Sigmoid colon (tissue), 7 donors: ENCODE measurements around the gene AMOTL2. TPM values are rescaled to one million over a fixed set of nuclear protein-coding genes. Genes with fewer than 3 reads are reported as not detected.
A peak's percentile ranks its signal among the peaks of the same experiment; 100 is the strongest.

ENCODE experiments used
- DNase-seq: peaks from one replicate; pipeline ENCODE4 v3.0.0-alpha.2; 2019
- H3K27ac ChIP-seq, 4 donors: fragments of 200-600 bp; sonication (generic); one replicate each; pipeline ENCODE4 v1.5.1; 2016 to 2019; ENCODE audit warnings: mild to moderate bottlenecking in 1 of 4
- H3K27me3 ChIP-seq, 3 donors: fragments of 200-600 bp; sonication (generic); one replicate each; pipeline ENCODE4 v1.5.1; 2019; ENCODE audit warnings: mild to moderate bottlenecking in 1 of 3
- H3K36me3 ChIP-seq, 4 donors: fragments of 200-600 bp; sonication (generic); one replicate each; pipeline ENCODE4 v1.5.1; 2016 to 2019
- H3K4me1 ChIP-seq, 4 donors: fragments of 200-600 bp; sonication (generic); one replicate each; pipeline ENCODE4 v1.5.1; 2017 to 2019
- H3K4me3 ChIP-seq, 4 donors: fragments of 200-600 bp; sonication (generic); one replicate each; pipeline ENCODE4 v1.5.1; 2017 to 2019; ENCODE audit warnings: mild to moderate bottlenecking in 2 of 4, moderate library complexity in 1 of 4
- H3K9me3 ChIP-seq, 4 donors: fragments of 200-600 bp in 3 of 4; sonication (generic) in 3 of 4; one replicate each; pipeline versions ENCODE4 v1.5.1 to v1.6.1; 2013 to 2019
- EP300 ChIP-seq, 4 donors: sonication (generic); formaldehyde crosslinking; IDR thresholded peaks; one replicate each; pipeline ENCODE4 v1.6.1; 2017; ENCODE audit warnings: antibody characterized with exemption in 4 of 4
- POLR2A ChIP-seq, 2 donors: fragments of 450-650 bp; IDR thresholded peaks; one replicate each; pipeline ENCODE4 v1.6.1; 2016; ENCODE audit warnings: antibody characterized with exemption in 2 of 2, mild to moderate bottlenecking in 2 of 2, moderate library complexity in 2 of 2
- POLR2AphosphoS5 ChIP-seq, 4 donors: sonication (generic); formaldehyde crosslinking; IDR thresholded peaks; one replicate each; pipeline ENCODE4 v1.6.1; 2017; ENCODE audit warnings: antibody characterized with exemption in 4 of 4
- WGBS, 2 donors: extraction: QIAGEN DNeasy Blood & Tissue Kit; methylation state at CpG; one replicate each; pipeline ENCODE4 v1.1.7; 2013; 5-methylcytosine and 5-hydroxymethylcytosine counted together
- intact Hi-C: fragments of 100-400 bp; cut with DNase I; formaldehyde crosslinking; loops from one replicate; pipeline ENCODE4 v1.15.1; 2023
- polyA plus RNA-seq, 3 donors: library from polyadenylated mRNA; stranded (reverse); fragments of 200-250 nt; gene quantifications; one replicate each; pipeline ENCODE4 v1.2.3, GENCODE V29; 2013
- total RNA-seq, 4 donors: library from RNA; depleted of rRNA; stranded (reverse); fragments of >200 nt; gene quantifications; one replicate each; pipeline ENCODE4 v1.1.0, GENCODE V29; 2016
- TF ChIP-seq, protein P1 (sequence below), 4 experiments: fragments of 450-650 bp in 3 of 4; fragments of 200-600 bp in 1 of 4; IDR thresholded peaks; one replicate each; pipeline ENCODE4 v1.5.1; 2016 to 2019; ENCODE audit warnings: antibody characterized with exemption in 4 of 4, mild to moderate bottlenecking in 3 of 4, moderate library complexity in 2 of 4
- donor health status: healthy with polysubstance abuse.
- donor health status: Bipolar disorder and iron deficiency.
- donor health status: healthy.

The AMOTL2 gene
- total and polyA plus RNA-seq, 7 donors = 1.6 to 112 (median 43.5) TPM

DNA sequence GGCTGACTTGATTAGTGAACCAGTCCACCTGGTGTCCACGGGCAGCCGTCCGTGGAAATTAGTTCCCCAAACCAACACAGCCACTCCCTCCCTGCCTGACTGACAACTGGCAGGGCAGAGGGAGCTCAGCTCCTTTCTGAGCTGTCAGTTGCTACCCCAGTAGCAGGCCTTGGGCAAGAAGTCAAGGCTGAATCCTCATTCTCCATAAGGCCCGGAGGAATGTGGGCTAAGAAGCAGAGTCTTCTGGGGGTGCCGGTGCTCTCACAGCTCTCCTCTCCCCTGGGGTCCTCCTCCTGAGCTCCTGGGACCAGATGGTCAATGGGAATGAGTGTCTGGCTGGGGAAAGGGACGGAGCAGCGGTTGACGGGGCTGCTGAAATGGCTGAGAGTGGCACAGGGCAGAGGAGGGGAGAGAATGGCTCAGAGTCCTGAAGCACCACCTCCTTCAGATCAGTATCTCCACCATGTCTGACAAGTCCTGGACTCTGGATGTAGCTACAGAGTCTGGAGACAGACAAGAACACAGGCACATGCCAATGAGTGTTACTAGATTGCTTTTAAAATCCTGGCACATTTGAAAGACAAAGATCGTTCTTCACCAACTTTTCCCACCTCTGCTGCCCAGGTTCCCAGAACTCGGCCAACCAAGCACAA lies 16.9 kb downstream of the AMOTL2 start:
- TF ChIP-seq, protein P1, sequence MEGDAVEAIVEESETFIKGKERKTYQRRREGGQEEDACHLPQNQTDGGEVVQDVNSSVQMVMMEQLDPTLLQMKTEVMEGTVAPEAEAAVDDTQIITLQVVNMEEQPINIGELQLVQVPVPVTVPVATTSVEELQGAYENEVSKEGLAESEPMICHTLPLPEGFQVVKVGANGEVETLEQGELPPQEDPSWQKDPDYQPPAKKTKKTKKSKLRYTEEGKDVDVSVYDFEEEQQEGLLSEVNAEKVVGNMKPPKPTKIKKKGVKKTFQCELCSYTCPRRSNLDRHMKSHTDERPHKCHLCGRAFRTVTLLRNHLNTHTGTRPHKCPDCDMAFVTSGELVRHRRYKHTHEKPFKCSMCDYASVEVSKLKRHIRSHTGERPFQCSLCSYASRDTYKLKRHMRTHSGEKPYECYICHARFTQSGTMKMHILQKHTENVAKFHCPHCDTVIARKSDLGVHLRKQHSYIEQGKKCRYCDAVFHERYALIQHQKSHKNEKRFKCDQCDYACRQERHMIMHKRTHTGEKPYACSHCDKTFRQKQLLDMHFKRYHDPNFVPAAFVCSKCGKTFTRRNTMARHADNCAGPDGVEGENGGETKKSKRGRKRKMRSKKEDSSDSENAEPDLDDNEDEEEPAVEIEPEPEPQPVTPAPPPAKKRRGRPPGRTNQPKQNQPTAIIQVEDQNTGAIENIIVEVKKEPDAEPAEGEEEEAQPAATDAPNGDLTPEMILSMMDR (IDR thresholded peaks at IDR 0.05) = no peak
- TF ChIP-seq POLR2A (IDR thresholded peaks at IDR 0.05) (no peak), EP300 (IDR thresholded peaks at IDR 0.05) (no peak), POLR2AphosphoS5 (IDR thresholded peaks at IDR 0.05) (no peak)

DNA sequence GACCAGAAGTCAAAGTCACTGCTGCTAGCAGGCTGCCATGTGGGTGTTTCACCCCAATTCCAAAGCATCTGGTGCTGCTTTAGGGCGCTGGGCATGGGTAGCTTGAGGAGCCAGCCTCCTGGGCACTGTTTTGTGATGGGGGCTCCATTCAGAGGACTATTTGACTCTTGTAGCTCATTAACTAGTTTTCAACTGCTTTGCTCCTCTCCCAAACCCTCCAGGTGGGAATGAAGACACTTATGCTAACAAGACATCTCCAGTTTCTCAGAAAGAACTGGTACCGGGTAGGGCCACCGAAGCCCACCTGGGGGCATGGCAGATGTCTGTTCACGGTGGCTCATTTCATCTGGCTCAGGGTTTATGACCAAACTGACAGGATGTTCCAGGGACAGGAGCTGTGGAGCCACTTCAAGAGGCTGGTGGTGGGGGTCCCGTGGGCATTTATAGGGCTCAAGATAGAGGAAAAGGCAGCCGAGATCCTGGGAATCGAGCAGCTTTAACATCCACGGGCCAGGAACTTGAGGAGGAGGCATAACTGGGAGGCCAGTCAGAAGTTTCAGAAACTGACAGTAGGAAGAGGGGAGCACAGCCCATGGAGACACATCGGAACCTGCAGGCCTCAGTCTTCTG lies 17.7 kb downstream of the AMOTL2 start:
- Histone ChIP-seq H3K27me3 (no peaks in the 10 kb centered on the region), H3K4me1 (peaks cover 0 to 99% (median 91%) of the 10 kb centered on the region in 4 donors), H3K27ac (peak overlapping the region; percentile 98 to 100 (median 100)), H3K36me3 (peaks cover 17 to 77% (median 48%) of the 10 kb centered on the region in 4 donors), H3K9me3 (no peaks in the 10 kb centered on the region), H3K4me3 (no peak overlapping the region)
- no peak for TF ChIP-seq POLR2A (IDR thresholded peaks at IDR 0.05)
- TF ChIP-seq POLR2AphosphoS5 (IDR thresholded peaks at IDR 0.05) = peak in 1 of 4 donors; percentile 22
- DNase-seq = peak; percentile 53
- intact Hi-C loops = no loop called here
- WGBS, 2 donors = 91 to 94% methylated on average over 9 of the region's 9 CpGs

More for the DNA sequence above, 16.9 kb downstream of the AMOTL2 start:
- Histone ChIP-seq H3K4me1 (peaks cover 0 to 100% (median 93%) of the 10 kb centered on the region in 4 donors), H3K4me3 (no peak overlapping the region), H3K27ac (peak overlapping the region; percentile 98 to 100 (median 100)), H3K36me3 (peaks cover 18 to 86% (median 56%) of the 10 kb centered on the region in 4 donors), H3K27me3 (no peaks in the 10 kb centered on the region), H3K9me3 (no peaks in the 10 kb centered on the region)
- 78 to 79% methylated on average over 10 of the region's 10 CpGs for WGBS, 2 donors
- DNase-seq = peak; percentile 58
- intact Hi-C loops = no loop called here

DNA sequence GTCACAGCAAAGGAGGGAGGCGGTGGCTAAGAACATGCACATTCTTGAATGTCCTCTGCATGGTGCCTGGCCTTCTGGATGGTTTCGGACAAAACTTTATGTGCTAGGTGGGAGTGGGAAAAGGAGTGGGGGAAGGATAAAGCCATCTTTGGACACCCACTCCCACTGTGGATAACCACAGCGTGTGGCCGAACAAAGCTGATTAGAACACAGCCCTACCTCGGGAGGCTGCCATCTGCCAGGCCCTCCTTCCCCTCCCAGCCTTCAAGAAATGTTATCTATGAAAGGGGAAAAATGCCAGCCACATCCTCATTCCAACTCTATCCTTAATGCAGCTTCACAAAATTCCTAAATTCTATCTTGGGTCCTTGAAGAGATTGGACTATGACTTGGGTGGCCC lies 18.8 kb downstream of the AMOTL2 start:
- peaks cover 0 to 98% (median 87%) of the 10 kb centered on the region in 4 donors for H3K4me1 ChIP-seq

DNA sequence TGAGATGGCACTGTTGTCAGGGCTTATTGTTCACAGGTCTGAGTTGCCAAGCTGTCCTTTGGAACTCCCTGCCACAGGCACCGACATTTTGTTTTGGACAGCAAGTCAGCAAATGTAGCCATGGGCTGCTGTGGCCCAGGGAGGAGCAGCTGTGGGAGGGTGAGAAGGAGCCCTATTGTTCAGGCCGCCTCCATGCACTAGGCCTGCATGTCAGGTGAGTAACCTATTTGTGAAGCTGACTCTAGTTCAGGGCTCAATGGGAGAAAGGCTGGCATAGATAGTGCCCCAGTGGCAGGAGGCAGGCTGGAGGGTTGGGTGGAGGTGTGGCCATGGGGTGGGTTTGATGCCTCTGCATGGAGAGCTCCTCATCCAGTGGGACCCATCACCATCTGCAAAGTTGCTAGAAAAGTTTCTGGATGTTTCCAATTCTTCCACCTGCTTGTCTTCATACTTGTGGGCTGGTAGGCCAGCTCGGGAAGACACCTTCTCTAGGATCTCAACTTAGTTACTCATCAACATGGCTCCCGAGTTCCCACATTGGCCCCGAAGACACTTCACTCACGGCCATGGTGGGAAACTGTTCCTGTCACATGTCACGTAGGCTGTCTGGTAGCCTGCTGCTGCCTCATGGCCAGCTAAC lies 19.5 kb downstream of the AMOTL2 start:
- WGBS, 2 donors = 88 to 89% methylated on average over 7 of the region's 7 CpGs
- Histone ChIP-seq H3K4me1 (peaks cover 0 to 97% (median 81%) of the 10 kb centered on the region in 4 donors), H3K4me3 (no peak overlapping the region), H3K27me3 (no peaks in the 10 kb centered on the region), H3K9me3 (no peaks in the 10 kb centered on the region), H3K36me3 (peaks cover 7 to 59% (median 30%) of the 10 kb centered on the region in 4 donors), H3K27ac (peak overlapping the region; percentile 10 to 100 (median 74))
- TF ChIP-seq POLR2AphosphoS5 (IDR thresholded peaks at IDR 0.05) = peak in 1 of 4 donors; percentile 27
- TF ChIP-seq POLR2A (IDR thresholded peaks at IDR 0.05) = no peak
- peak; percentile 54 for DNase-seq
- intact Hi-C loops = no loop called here

More for the DNA sequence above, 18.8 kb downstream of the AMOTL2 start:
- TF ChIP-seq POLR2AphosphoS5 (IDR thresholded peaks at IDR 0.05) (no peak), POLR2A (IDR thresholded peaks at IDR 0.05) (no peak), EP300 (IDR thresholded peaks at IDR 0.05) (no peak)
- TF ChIP-seq, protein P1 (IDR thresholded peaks at IDR 0.05) = no peak
- no peaks in the 10 kb centered on the region for H3K9me3 ChIP-seq
- DNase-seq = peak; percentile 15
- intact Hi-C loops = no loop called here
- H3K27me3 ChIP-seq = no peaks in the 10 kb centered on the region
- WGBS, 2 donors = 92 to 95% methylated on average over 5 of the region's 5 CpGs
- H3K4me3 ChIP-seq = no peak overlapping the region
- H3K27ac ChIP-seq = peak overlapping the region; percentile 10 to 100 (median 74)
- peaks cover 8 to 66% (median 37%) of the 10 kb centered on the region in 4 donors for H3K36me3 ChIP-seq

DNA sequence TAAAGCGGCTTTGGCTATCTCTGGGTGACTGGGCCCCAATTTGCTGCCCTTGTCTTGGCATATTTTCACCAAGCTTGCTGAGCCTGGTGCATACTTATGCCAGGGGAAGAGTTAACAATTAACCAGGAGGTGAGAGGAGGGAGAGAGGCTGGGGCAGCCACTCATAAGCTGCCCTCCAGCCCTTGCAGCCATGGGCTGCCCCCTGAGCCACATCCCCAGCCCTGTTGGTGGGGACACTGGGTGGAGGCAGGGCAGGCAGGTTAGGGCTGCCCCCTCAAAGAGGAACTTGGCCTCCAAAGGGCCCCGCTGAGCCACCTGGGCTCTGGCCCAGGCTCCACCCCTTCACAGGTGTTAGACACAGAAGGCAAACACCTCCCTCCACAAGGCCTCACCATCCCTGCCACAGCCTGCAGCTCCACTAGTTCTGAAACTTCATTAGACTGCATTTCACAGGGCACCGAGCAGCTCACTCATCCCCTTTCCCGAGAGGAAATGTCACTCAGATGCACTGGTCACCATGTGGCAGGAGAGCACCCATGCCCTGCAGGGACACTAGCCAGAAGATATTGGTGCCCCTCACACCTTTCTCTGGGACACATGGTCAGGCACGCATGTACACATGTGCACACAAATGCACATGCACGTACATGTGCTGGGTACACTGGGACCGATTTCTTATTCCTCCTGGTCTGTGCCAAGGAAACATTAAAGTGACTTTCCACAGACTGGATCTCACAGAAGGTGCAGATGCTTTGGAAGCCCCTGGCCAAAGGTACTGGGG lies 20.2 kb downstream of the AMOTL2 start:
- H3K36me3 ChIP-seq = peaks cover 7 to 52% (median 23%) of the 10 kb centered on the region in 4 donors
- no peak overlapping the region for H3K4me3 ChIP-seq
- peak overlapping the region; percentile 49 to 100 (median 84) for H3K27ac ChIP-seq
- TF ChIP-seq EP300 (IDR thresholded peaks at IDR 0.05) (no peak), POLR2AphosphoS5 (IDR thresholded peaks at IDR 0.05) (peak in 2 of 4 donors; percentile 7 to 66), POLR2A (IDR thresholded peaks at IDR 0.05) (no peak)
- peaks cover 0 to 90% (median 74%) of the 10 kb centered on the region in 4 donors for H3K4me1 ChIP-seq
- no peaks in the 10 kb centered on the region for H3K27me3 ChIP-seq
- peak; percentile 61 for DNase-seq
- intact Hi-C loops = no loop called here
- H3K9me3 ChIP-seq = no peaks in the 10 kb centered on the region
- 32 to 73% methylated on average over 7 of the region's 7 CpGs for WGBS, 2 donors
